HepG2 (cell line): ENCODE measurements around the gene OR8B12. TPM values are rescaled to one million over a fixed set of nuclear protein-coding genes. Genes with fewer than 3 reads are reported as not detected.

Experiments
- ATAC-seq: fragments of 200-7000 bp; cut with Tn5 transposase; 3 replicates; pipeline ENCODE4 v1.9.1; 2020; ENCODE audit warnings: mild to moderate bottlenecking, moderate library complexity
- BruUV-seq: library from RNA; stranded (reverse); fragments of 400-500 nt; replicated peaks from 2 replicates; lab custom pipeline; 2021; lab: Mats Ljungman, UMichigan
- CTCF ChIA-PET: fragments of 300-600 bp; formaldehyde crosslinking; extraction: SDS; loops from one replicate; lab custom pipeline; 2021; ENCODE audit warnings: low total read pairs, inconsistent platforms, low intra/inter-chr PET ratio; lab: Yijun Ruan, JAX
- POLR2A ChIA-PET: fragments of 350-600 bp; sonication (Branson Sonifier 250); formaldehyde crosslinking; loops from one replicate; lab custom pipeline; 2020; ENCODE audit warnings: antibody characterized with exemption, inconsistent platforms; lab: Yijun Ruan, JAX
- DNase-seq: peaks from one replicate; pipeline ENCODE4 v3.0.0-alpha.2; 2015; ENCODE audit warnings: low spot score
- FAIRE-seq: peaks from 3 replicates; lab custom pipeline; 2011; peaks lifted over from hg19 to GRCh38; lab: Jason Lieb, UNC
- H2AFZ ChIP-seq: one replicate; pipeline ENCODE4 v1.6.1; 2011; ENCODE audit warnings: low read length, inconsistent platforms
- H3K27ac ChIP-seq: fragments of 300-600 bp; 3 replicates; pipeline ENCODE4 v1.8.0; 2011; ENCODE audit warnings: mixed run types, mild to moderate bottlenecking, mixed read lengths, low read length, inconsistent platforms; ENCODE audit not compliant: insufficient read depth; ENCODE audit errors: extremely low read length
- H3K27me3 ChIP-seq, 2 experiments: fragments of 200-600 bp in 1 of 2; 2 replicates in 1 of 2; 3 replicates in 1 of 2; pipeline versions ENCODE4 v1.6.0 to v1.8.0; 2011; ENCODE audit warnings: low read length in 2 of 2, mild to moderate bottlenecking in 2 of 2, moderate library complexity in 2 of 2, inconsistent platforms in 1 of 2; ENCODE audit not compliant: insufficient read depth in 2 of 2, control insufficient read depth in 1 of 2
- H3K36me3 ChIP-seq, 2 experiments: fragments of 200-600 bp in 1 of 2; replicated peaks in 1 of 2; 2 replicates in 1 of 2; 3 replicates in 1 of 2; pipeline versions ENCODE4 v1.5.1 to v1.8.0; 2011; ENCODE audit warnings: low read length in 2 of 2, inconsistent platforms in 1 of 2; ENCODE audit not compliant: insufficient read depth in 2 of 2, control insufficient read depth in 1 of 2
- H3K4me1 ChIP-seq: 2 replicates; pipeline ENCODE4 v1.5.1; 2012; ENCODE audit warnings: low read length, inconsistent platforms; ENCODE audit not compliant: insufficient read depth
- H3K4me2 ChIP-seq: 2 replicates; pipeline ENCODE4 v1.6.0; 2011; ENCODE audit warnings: low read depth, low read length, inconsistent platforms
- H3K4me3 ChIP-seq, 3 experiments: fragments of 200-600 bp in 1 of 3; sonication (generic), shearing (Covaris generic) in 1 of 3; replicated peaks in 1 of 3; 2 replicates each; pipeline ENCODE4 v1.5.1; 2011 to 2016; ENCODE audit warnings: low read length in 3 of 3, inconsistent platforms in 2 of 3, low read depth in 2 of 3, mild to moderate bottlenecking in 2 of 3, control low read depth in 1 of 3, mixed read lengths in 1 of 3; ENCODE audit not compliant: insufficient read depth in 1 of 3
- H3K79me2 ChIP-seq: one replicate; pipeline ENCODE4 v1.6.1; 2011; ENCODE audit warnings: low read length, inconsistent platforms; ENCODE audit not compliant: insufficient read depth
- H3K9ac ChIP-seq: 2 replicates; pipeline ENCODE4 v1.6.0; 2011; ENCODE audit warnings: mild to moderate bottlenecking, low read depth, low read length, inconsistent platforms; ENCODE audit not compliant: insufficient read depth
- H3K9me3 ChIP-seq: 2 replicates; pipeline ENCODE4 v1.5.1; 2012; ENCODE audit warnings: mild to moderate bottlenecking, low read length
- H4K20me1 ChIP-seq: 2 replicates; pipeline ENCODE4 v1.6.0; 2011; ENCODE audit warnings: inconsistent platforms, mild to moderate bottlenecking, low read length, moderate library complexity; ENCODE audit not compliant: insufficient read depth
- KDM5A ChIP-seq: fragments of 200-600 bp; sonication (generic); IDR thresholded peaks from 2 replicates; pipeline ENCODE4 v1.7.0; 2018; ENCODE audit warnings: antibody characterized with exemption, mild to moderate bottlenecking, low read length, borderline replicate concordance
- RELA ChIP-seq: sonication (generic); formaldehyde crosslinking; IDR thresholded peaks from 2 replicates; pipeline ENCODE4 v1.4.0; 2020; ENCODE audit warnings: missing genetic modification reagents
- ZNF326 ChIP-seq: sonication (generic); formaldehyde crosslinking; IDR thresholded peaks from 2 replicates; pipeline ENCODE4 v1.4.0; 2020; ENCODE audit warnings: missing genetic modification reagents, borderline replicate concordance
- WGBS: methylation state at CpG from one replicate; pipeline ENCODE4 v1.1.6; 2017; ENCODE audit warnings: low lambda C conversion rate; 5-methylcytosine and 5-hydroxymethylcytosine counted together
- in situ Hi-C: cut with HindIII; loops from 2 replicates; pipeline ENCODE4 v1.10.0; 2017; ENCODE audit warnings: low pct_unique_long_range_greater_than_20kb; ENCODE audit not compliant: extremely low pct_ligation_motif_present
- intact Hi-C: fragments of 100-400 bp; cut with micrococcal nuclease; formaldehyde crosslinking; loops from one replicate; pipeline ENCODE4 v1.10.0; 2022; ENCODE audit not compliant: unreplicated experiment
- polyA plus RNA-seq, 8 experiments: library from polyadenylated mRNA; depleted of rRNA in 3 of 8; stranded (reverse) in 7 of 8; unstranded in 1 of 8; fragments of >200 nt; fragmentation: Illumina TruSeq in 4 of 8; extraction: Trizol in 4 of 8; gene quantifications; 2 replicates each; pipeline versions ENCODE4 v1.2.1 to v1.2.3, GENCODE V29; 2011 to 2016; ENCODE audit warnings: low read depth in 4 of 8, missing spikeins in 1 of 8, mixed read lengths in 1 of 8; ENCODE audit not compliant: insufficient read depth in 1 of 8
- total RNA-seq, 5 experiments: library from RNA; depleted of rRNA; stranded (reverse); fragments of >200 nt; fragmentation: Illumina TruSeq; extraction: Trizol; gene quantifications; 2 replicates each; pipeline ENCODE4 v1.2.3, GENCODE V29; 2016; ENCODE audit warnings: low read depth in 1 of 5
- TF ChIP-seq, protein P1 (sequence below): IDR thresholded peaks from 2 replicates; pipeline ENCODE4 v1.6.1; 2012; ENCODE audit warnings: inconsistent platforms
- TF ChIP-seq, protein P2 (sequence below): sonication (generic); formaldehyde crosslinking; conservative IDR thresholded peaks from 2 replicates; pipeline ENCODE4 v1.8.0; 2022; ENCODE audit warnings: low read depth, missing genetic modification reagents
- TF ChIP-seq, protein P3 (sequence below): sonication (generic); formaldehyde crosslinking; IDR thresholded peaks from 2 replicates; pipeline ENCODE4 v1.5.1; 2020; ENCODE audit warnings: missing genetic modification reagents, mild to moderate bottlenecking, borderline replicate concordance
- TF ChIP-seq, protein P4 (sequence below): sonication (generic); formaldehyde crosslinking; IDR thresholded peaks from 2 replicates; pipeline ENCODE4 v1.4.0; 2020; ENCODE audit warnings: missing genetic modification reagents

Gene OR8B12
- total and polyA plus RNA-seq, 2 of the 13 experiments (the other 11 are each of a cell fraction or from before 2014, with no cell fraction given): not detected

DNA sequence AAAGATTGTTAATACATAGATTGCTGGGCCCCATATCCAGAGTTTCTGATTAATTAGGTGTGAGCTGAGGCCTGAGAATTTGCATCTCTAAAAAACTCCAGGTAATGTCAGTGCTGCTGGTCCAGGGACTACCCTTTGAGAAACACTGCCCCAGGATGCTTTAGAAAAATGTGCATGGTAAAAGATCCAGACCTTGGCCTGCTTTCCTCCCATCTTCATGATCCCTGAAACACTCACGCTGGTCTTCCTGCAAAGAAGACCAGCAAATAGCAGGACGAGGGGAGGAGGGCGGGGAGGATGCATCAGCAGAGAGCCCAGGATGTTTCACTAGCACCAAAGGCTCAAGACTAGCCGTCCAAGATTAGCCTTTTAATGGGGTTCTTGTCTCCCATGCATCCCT lies 26.2 kb upstream of the OR8B12 start, which contains the start of gene OR8A1:
Gene OR8A1, plus strand, starts transcription at position 301 of the 400 bp plus-strand sequence. CDS start 123 bp downstream, outside the sequence.
- Histone ChIP-seq H3K9ac (no peak within 1 kb of the TSS), H3K4me2 (no peak within 1 kb of the TSS), H3K4me3 (no peak within 1 kb of the TSS), H4K20me1 (no peaks in the 10 kb centered on the region), H3K79me2 (no peaks in the 10 kb centered on the region), H3K9me3 (no peaks in the 10 kb centered on the region), H3K27ac (no peak within 1 kb of the TSS), H2AFZ (no peak within 1 kb of the TSS), H3K27me3 (no peaks in the 10 kb centered on the region; a peak in 2 of 5 replicates), H3K36me3 (no peaks in the 10 kb centered on the region), H3K4me1 (no peaks in the 10 kb centered on the region)
- TF ChIP-seq KDM5A (no peak), RELA (CRISPR knock-in tag) (no peak), ZNF326 (CRISPR knock-in tag) (no peak)
- TF ChIP-seq, protein P1, sequence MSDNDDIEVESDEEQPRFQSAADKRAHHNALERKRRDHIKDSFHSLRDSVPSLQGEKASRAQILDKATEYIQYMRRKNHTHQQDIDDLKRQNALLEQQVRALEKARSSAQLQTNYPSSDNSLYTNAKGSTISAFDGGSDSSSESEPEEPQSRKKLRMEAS: no peak
- TF ChIP-seq, protein P2, sequence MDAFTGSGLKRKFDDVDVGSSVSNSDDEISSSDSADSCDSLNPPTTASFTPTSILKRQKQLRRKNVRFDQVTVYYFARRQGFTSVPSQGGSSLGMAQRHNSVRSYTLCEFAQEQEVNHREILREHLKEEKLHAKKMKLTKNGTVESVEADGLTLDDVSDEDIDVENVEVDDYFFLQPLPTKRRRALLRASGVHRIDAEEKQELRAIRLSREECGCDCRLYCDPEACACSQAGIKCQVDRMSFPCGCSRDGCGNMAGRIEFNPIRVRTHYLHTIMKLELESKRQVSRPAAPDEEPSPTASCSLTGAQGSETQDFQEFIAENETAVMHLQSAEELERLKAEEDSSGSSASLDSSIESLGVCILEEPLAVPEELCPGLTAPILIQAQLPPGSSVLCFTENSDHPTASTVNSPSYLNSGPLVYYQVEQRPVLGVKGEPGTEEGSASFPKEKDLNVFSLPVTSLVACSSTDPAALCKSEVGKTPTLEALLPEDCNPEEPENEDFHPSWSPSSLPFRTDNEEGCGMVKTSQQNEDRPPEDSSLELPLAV (CRISPR knock-in tag): no peak
- TF ChIP-seq, protein P3, sequence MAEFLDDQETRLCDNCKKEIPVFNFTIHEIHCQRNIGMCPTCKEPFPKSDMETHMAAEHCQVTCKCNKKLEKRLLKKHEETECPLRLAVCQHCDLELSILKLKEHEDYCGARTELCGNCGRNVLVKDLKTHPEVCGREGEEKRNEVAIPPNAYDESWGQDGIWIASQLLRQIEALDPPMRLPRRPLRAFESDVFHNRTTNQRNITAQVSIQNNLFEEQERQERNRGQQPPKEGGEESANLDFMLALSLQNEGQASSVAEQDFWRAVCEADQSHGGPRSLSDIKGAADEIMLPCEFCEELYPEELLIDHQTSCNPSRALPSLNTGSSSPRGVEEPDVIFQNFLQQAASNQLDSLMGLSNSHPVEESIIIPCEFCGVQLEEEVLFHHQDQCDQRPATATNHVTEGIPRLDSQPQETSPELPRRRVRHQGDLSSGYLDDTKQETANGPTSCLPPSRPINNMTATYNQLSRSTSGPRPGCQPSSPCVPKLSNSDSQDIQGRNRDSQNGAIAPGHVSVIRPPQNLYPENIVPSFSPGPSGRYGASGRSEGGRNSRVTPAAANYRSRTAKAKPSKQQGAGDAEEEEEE: no peak
- TF ChIP-seq, protein P4, sequence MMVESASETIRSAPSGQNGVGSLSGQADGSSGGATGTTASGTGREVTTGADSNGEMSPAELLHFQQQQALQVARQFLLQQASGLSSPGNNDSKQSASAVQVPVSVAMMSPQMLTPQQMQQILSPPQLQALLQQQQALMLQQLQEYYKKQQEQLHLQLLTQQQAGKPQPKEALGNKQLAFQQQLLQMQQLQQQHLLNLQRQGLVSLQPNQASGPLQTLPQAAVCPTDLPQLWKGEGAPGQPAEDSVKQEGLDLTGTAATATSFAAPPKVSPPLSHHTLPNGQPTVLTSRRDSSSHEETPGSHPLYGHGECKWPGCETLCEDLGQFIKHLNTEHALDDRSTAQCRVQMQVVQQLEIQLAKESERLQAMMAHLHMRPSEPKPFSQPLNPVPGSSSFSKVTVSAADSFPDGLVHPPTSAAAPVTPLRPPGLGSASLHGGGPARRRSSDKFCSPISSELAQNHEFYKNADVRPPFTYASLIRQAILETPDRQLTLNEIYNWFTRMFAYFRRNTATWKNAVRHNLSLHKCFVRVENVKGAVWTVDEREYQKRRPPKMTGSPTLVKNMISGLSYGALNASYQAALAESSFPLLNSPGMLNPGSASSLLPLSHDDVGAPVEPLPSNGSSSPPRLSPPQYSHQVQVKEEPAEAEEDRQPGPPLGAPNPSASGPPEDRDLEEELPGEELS: no peak
- 16% methylated on average over 3 of the region's 4 CpGs for WGBS
- CTCF ChIA-PET: no interaction called here
- intact Hi-C loops (no loop called here), in situ Hi-C loops (no loop called here)
- no TSS peak for BruUV-seq
- POLR2A ChIA-PET: no interaction called here
- FAIRE-seq (no peak), ATAC-seq (no peak), DNase-seq (no peak)
